ENCODE measurements around the gene MMEL1. TPM values are rescaled to one million over a fixed set of nuclear protein-coding genes. Genes with fewer than 3 reads are reported as not detected.

The MMEL1 gene
- polyA plus RNA-seq, 1 donor from 2014 or later: 5.2 TPM

GRCh38 chr1:2644591-2645101, 11.8 kb upstream of the MMEL1 start:
- Histone ChIP-seq H3K9me3 (ENCODE audit: low read length) (no peaks in the 10 kb centered on the region), H3K36me3 (ENCODE audit: insufficient read depth, low read length) (no peaks in the 10 kb centered on the region), H3K27me3 (ENCODE audit: insufficient read depth, low read depth, low read length) (no peaks in the 10 kb centered on the region), H3K9me2 (ENCODE audit: insufficient read depth, low read length) (no peaks in the 10 kb centered on the region), H3K4me2 (ENCODE audit: low read length) (no peak overlapping the region), H3K4me3 (ENCODE audit: low read length) (no peak overlapping the region), H3F3A (ENCODE audit: insufficient read depth, low read length, poor library complexity, severe bottlenecking) (no peaks in the 10 kb centered on the region), H4K20me1 (ENCODE audit: insufficient read depth) (no peaks in the 10 kb centered on the region), H3K79me2 (replicated peaks; ENCODE audit: insufficient read depth, low read length) (peaks cover 9% of the 10 kb centered on the region), H3K27ac (ENCODE audit: low read length) (no peak overlapping the region), H2AFZ (ENCODE audit: low read depth, low read length) (no peak overlapping the region), H3K9ac (ENCODE audit: low read length) (no peak overlapping the region)
- no peak for TF ChIP-seq EZH2 (IDR thresholded peaks at IDR 0.05; ENCODE audit: borderline replicate concordance, insufficient read depth, low read length, poor library complexity, severe bottlenecking)
- TF ChIP-seq SMC3 (conservative IDR thresholded peaks at IDR 0.05; ENCODE audit: poor library complexity): no peak
- TF ChIP-seq CTCF (IDR thresholded peaks at IDR 0.05; ENCODE audit: poor library complexity, severe bottlenecking): no peak
- no peak for TF ChIP-seq REST (IDR thresholded peaks at IDR 0.05; ENCODE audit: borderline replicate concordance)
- no peak for TF ChIP-seq POLR2AphosphoS5 (IDR thresholded peaks at IDR 0.05)
- TF ChIP-seq RAD21 (conservative IDR thresholded peaks at IDR 0.05): no peak

GRCh38 chr1:2644171-2644570, 11.4 kb upstream of the MMEL1 start:
- H3K79me2 ChIP-seq (replicated peaks; ENCODE audit: insufficient read depth, low read length): peaks cover 9% of the 10 kb centered on the region
- no peak overlapping the region for H3K4me2 ChIP-seq (ENCODE audit: low read length)
- H3F3A ChIP-seq (ENCODE audit: insufficient read depth, low read length, poor library complexity, severe bottlenecking): no peaks in the 10 kb centered on the region
- no peaks in the 10 kb centered on the region for H3K27me3 ChIP-seq (ENCODE audit: insufficient read depth, low read depth, low read length)
- H3K9me3 ChIP-seq (ENCODE audit: low read length): no peaks in the 10 kb centered on the region
- H3K27ac ChIP-seq (ENCODE audit: low read length): no peak overlapping the region
- H3K9ac ChIP-seq (ENCODE audit: low read length): no peak overlapping the region
- no peak overlapping the region for H2AFZ ChIP-seq (ENCODE audit: low read depth, low read length)
- TF ChIP-seq TAF1 (IDR thresholded peaks at IDR 0.05; ENCODE audit: low read depth) (no peak), CTCF (IDR thresholded peaks at IDR 0.05; ENCODE audit: poor library complexity, severe bottlenecking) (no peak), REST (IDR thresholded peaks at IDR 0.05; ENCODE audit: borderline replicate concordance) (no peak), RAD21 (conservative IDR thresholded peaks at IDR 0.05) (no peak), SMC3 (conservative IDR thresholded peaks at IDR 0.05; ENCODE audit: poor library complexity) (no peak), MXI1 (conservative IDR thresholded peaks at IDR 0.05; ENCODE audit: poor library complexity, severe bottlenecking) (no peak), POLR2AphosphoS5 (IDR thresholded peaks at IDR 0.05) (no peak), EZH2 (IDR thresholded peaks at IDR 0.05; ENCODE audit: borderline replicate concordance, insufficient read depth, low read length, poor library complexity, severe bottlenecking) (no peak), EP300 (conservative IDR thresholded peaks at IDR 0.05; ENCODE audit: poor library complexity, severe bottlenecking) (no peak)
- no peaks in the 10 kb centered on the region for H3K36me3 ChIP-seq (ENCODE audit: insufficient read depth, low read length)
- no peak overlapping the region for H3K4me3 ChIP-seq (ENCODE audit: low read length)
- H3K9me2 ChIP-seq (ENCODE audit: insufficient read depth, low read length): no peaks in the 10 kb centered on the region
- H4K20me1 ChIP-seq (ENCODE audit: insufficient read depth): no peaks in the 10 kb centered on the region
